Neural cell (in vitro differentiated cells): Measurements from ENCODE around the gene RAB44.

Experiments used
- CTCF ChIP-seq: fragments of 450-650 bp; IDR thresholded peaks from 2 replicates; pipeline ENCODE4 v1.5.1; 2014; ENCODE audit warnings: antibody characterized with exemption, mild to moderate bottlenecking, moderate library complexity; ENCODE audit not compliant: poor library complexity, severe bottlenecking
- EP300 ChIP-seq: fragments of 450-650 bp; conservative IDR thresholded peaks from 2 replicates; pipeline ENCODE4 v1.6.1; 2014; ENCODE audit warnings: antibody characterized with exemption, mild to moderate bottlenecking, moderate library complexity; ENCODE audit not compliant: poor library complexity, severe bottlenecking
- EZH2 ChIP-seq: fragments of 200-600, 300-800 bp; shearing (Covaris generic), sonication (generic); IDR thresholded peaks from 2 replicates; pipeline ENCODE4 v1.6.1; 2014; ENCODE audit warnings: antibody characterized with exemption, low read length, borderline replicate concordance, mild to moderate bottlenecking; ENCODE audit not compliant: insufficient read depth, poor library complexity, severe bottlenecking

DNA sequence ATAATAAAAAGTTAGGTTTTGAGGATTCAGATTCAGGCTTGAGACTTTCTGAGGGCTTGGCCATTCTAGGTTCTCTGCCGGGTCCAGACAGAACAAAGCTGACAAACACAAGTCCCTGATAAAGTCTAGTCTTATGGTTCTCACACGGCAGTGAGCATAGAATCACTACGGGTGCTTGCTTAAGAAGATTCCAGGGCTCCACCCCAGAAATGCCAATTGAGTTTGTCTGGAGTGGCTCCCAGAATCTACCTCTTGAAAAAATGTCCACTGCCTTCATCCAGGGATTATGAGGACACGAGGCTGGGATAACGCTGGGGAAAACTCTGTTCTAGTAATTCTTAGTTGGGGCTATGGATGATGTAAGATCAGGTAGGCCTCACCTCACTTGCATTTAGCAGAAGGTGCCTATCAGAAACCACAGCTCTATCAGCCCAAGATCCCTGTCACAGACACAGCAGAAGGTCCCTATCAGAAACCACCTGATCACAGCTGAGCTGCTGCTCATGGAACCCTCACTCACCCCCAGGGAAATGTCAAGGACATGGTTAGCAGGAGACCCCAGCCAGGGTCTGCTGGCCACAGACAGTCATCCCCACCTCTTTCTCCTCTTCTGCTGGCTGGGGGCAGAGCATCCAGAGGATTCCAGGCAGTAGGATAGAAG, 52.3 kb downstream of the RAB44 start:
- TF ChIP-seq CTCF, result no peak
- no peak for TF ChIP-seq EZH2
- TF ChIP-seq EP300, result no peak
